RCC 7860 (cell line): Measurements from ENCODE around the gene NRP1.
"Not testable (repeated sequence)": the region's sequence is repeated elsewhere in the genome, so short reads cannot be mapped to it uniquely, and the experiment has no call there.

Source experiments
- DNase-seq: peaks from one replicate; pipeline ENCODE4 v3.0.0-alpha.2; 2015; ENCODE audit warnings: low spot score
- FAIRE-seq: peaks from 2 replicates; lab custom pipeline; 2012; peaks lifted over from hg19 to GRCh38; lab: Jason Lieb, UNC

Gene NRP1

GRCh38 chr10:33325929-33326328 lies 8.5 kb downstream of the NRP1 start:
- no peak for FAIRE-seq
- DNase-seq, result no peak

GRCh38 chr10:33323721-33324120 lies 10.7 kb downstream of the NRP1 start:
- no peak for DNase-seq
- FAIRE-seq, result no peak

GRCh38 chr10:33321516-33321915 lies 13.0 kb downstream of the NRP1 start:
- no peak for FAIRE-seq

GRCh38 chr10:33320288-33320687 lies 14.2 kb downstream of the NRP1 start:
- no peak for DNase-seq
- no peak for FAIRE-seq

More at GRCh38 chr10:33321516-33321915, 13.0 kb downstream of the NRP1 start:
- DNase-seq, result no peak

- DNase-seq (no peak), FAIRE-seq (no peak)
Observed at GRCh38 chr10:33315891-33316290, 18.6 kb downstream of the NRP1 start.

- DNase-seq, result no peak
- FAIRE-seq, result no peak
Observed at GRCh38 chr10:33314811-33315561, 19.5 kb downstream of the NRP1 start.

- no peak for FAIRE-seq
- DNase-seq, result no peak
Observed at GRCh38 chr10:33311640-33312039, 22.8 kb downstream of the NRP1 start.

GRCh38 chr10:33310853-33311252 lies 23.6 kb downstream of the NRP1 start:
- no peak for FAIRE-seq
- DNase-seq, result no peak

- FAIRE-seq (no peak), DNase-seq (no peak)
Observed at GRCh38 chr10:33309406-33309805, 25.1 kb downstream of the NRP1 start.

- no peak for FAIRE-seq
Observed at GRCh38 chr10:33307835-33308234, 26.6 kb downstream of the NRP1 start.

GRCh38 chr10:33306701-33307519 lies 27.6 kb downstream of the NRP1 start:
- FAIRE-seq (no peak), DNase-seq (no peak)

More at GRCh38 chr10:33307835-33308234, 26.6 kb downstream of the NRP1 start:
- no peak for DNase-seq

GRCh38 chr10:33306126-33306525 lies 28.3 kb downstream of the NRP1 start:
- no peak for DNase-seq
- FAIRE-seq, result no peak

GRCh38 chr10:33304423-33305225 lies 29.8 kb downstream of the NRP1 start:
- no peak for FAIRE-seq
- no peak for DNase-seq

GRCh38 chr10:33303988-33304387 lies 30.5 kb downstream of the NRP1 start:
- FAIRE-seq (no peak), DNase-seq (no peak)

GRCh38 chr10:33302208-33302829 lies 32.1 kb downstream of the NRP1 start:
- no peak for DNase-seq
- no peak for FAIRE-seq

- FAIRE-seq (no peak), DNase-seq (no peak)
Observed at GRCh38 chr10:33301097-33301789, 33.2 kb downstream of the NRP1 start.

GRCh38 chr10:33300544-33300943 lies 33.9 kb downstream of the NRP1 start:
- DNase-seq, FAIRE-seq: not testable (repeated sequence)

- FAIRE-seq (no peak), DNase-seq (no peak)
Observed at GRCh38 chr10:33298893-33299292, 35.6 kb downstream of the NRP1 start.

- FAIRE-seq, result no peak
- no peak for DNase-seq
Observed at GRCh38 chr10:33298110-33298509, 36.4 kb downstream of the NRP1 start.

GRCh38 chr10:33295851-33296250 lies 38.6 kb downstream of the NRP1 start:
- DNase-seq (no peak), FAIRE-seq (no peak)
